Vein endothelial cell (primary cell): ENCODE data around the gene CDPF1. TPM values are rescaled to one million over a fixed set of nuclear protein-coding genes. Genes with fewer than 3 reads are reported as not detected.

Source experiments
- total RNA-seq: library from RNA; depleted of rRNA; stranded (reverse); fragments of >200 nt; gene quantifications from 2 replicates; pipeline ENCODE4 v1.2.3, GENCODE V29; 2012

The CDPF1 gene, protein sequence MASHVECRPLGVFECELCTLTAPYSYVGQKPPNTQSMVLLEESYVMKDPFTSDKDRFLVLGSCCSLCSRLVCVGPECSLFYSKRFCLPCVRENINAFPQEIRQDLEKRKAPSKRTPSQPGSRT
- total RNA-seq = 10.1 and 11.1 TPM in 2 replicates

DNA sequence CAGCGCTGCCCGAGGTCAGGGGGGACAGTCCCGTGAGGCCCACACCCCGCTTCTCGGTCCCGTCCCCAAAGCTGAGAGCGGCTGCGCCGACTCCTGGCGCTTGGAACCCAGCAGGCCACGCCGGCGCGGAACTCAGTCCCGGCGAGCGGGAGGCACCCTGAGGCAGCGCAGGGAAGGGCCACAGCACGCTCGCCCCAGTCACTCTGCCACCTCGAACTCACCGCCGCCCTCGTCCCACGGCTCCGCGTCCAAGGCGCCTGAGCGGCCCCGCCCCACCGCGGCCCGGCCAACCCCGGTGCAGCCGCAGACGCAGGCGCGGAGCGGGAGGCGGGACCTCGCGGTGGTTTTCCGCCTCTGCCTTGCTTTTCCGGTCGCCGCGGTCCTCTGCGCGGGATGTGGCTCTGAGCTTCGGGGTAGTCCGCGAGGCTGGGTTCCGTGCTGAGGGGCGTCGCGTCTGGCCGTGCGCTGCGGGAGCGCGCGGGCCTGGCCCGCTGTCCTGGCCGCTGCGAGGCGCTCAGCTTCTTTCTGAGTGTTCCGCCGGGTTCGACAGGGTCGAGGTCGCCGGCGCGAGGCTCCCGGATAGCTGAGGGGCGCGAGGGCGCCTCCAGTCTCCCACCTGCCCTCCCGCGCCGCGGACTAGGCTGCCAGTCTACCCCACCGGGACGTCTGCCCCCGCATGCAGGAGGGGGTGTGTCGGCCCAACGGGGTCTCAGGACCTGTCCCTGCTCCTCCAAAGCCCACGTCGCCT, at the start of gene CDPF1:
Gene CDPF1 (minus strand): TSS at position 259 of the 748 bp plus-strand sequence. CDS start 2,009 bp downstream, outside the sequence.

DNA sequence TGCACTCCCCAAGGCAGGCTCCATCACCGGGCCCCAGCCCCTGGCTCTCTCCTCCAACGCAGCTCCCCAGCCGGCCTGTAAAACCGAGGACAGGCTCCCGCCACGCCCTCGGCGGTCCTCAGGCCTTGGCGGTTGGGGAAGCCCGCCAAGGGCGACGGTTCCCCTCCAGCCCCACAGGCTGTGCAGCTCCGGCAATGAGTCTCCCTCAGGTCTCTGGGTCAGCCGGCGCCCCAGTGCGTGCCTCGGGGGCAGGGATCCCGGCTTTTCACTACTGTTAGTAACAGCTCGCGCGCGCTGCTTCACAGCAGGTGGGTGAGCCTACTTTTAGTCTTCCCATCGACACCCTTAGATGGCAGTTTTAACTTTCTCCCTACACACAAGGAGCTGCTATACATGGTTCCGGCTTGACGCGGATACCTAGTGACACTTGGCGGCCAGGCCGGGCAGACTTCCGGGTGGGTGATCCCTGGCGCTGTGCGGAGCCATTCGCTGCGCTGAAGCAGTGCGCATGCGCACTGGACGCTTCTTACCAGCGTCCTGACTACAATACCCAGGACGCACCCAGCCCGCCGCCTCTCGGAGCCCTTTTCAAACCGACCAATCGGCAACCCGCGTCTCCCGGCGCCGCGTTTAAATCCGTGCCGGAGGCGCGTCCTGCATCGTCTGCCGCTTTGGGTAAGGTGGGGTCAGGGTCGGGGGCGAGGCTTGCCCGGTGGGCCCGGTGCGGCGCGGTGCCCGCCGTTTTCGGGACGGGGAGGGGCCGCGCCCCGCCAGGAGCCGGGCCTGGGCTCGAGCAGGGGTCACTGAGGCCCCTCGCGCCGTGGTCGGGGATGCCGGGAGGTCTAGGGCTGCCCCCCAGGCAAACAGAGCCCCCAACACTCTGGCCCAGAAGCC, 46.4 kb upstream of the CDPF1 start, which contains the start of gene GTSE1:
Gene GTSE1 (plus strand): TSS at position 614 of the 894 bp plus-strand sequence. CDS start 531 bp downstream, outside the sequence.

DNA sequence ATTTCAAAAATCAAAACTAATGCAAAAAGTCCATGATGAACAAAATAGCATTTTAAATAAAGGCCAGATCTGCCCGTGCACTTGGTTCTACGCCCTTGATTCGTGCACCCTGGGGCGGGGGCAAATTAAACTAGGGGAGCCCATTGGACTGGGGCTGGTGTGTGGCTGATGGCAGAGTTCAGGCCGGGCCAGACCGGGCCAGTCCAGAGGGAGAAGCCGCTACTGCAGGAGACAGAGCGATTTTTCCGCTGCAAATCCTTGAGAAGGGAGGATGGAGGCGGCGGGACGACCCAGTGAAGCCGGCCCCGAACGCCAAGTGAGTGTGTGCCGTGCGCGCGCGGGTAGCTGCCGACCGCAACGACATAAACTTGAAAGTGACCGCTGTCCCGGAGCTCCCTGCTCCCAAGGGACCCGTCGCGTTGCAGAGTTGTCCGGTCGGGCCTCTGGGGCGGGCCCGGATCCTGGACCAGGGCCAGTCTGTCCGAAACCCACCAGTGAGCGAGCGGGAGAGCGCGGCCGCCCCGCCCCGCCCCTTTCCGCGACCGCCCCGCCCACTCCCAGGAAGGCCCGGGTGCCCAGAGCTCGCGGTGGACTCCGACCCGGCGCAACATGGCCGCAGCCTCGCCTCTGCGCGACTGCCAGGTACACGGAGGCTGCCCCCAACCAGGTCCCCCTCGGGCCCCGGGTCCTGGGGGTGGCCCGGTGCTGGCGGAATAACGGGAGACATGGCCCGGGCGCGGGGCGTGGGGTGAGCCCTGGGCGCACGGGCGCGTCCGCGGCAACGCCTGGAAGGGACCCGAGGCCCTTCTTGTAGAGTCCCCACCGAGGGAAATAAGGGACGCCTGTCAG, 17.6 kb upstream of the CDPF1 start, which contains the start of gene TTC38:
Gene TTC38 (plus strand): TSS at position 578 of the 849 bp plus-strand sequence. CDS start 32 bp downstream, at position 610.

DNA sequence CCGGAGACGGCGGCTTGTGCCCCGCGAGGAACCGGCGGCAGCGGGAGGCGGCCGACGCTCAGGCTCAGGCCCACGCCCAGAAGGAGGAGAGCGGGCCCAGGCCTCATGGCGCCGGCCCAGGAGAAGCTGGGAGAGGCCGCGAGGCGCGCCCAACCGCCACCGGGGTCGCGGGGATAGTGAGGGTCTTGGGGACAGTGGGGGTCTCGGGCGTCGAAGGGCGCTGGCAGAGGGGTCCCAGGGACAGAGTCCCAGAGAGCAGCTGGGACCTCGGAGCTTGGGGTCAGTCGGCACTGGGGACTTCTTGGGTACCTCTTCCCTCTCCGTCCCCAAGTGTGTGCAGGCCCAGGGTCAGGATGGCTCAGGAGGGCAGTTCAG, 13.1 kb upstream of the CDPF1 start, which contains the start of gene PKDREJ:
Gene PKDREJ (minus strand): TSS at position 128 of the 375 bp plus-strand sequence. CDS start 21 bp downstream, at position 107.

Other genes starting within 250 kb of the CDPF1 start
- gene PPARA, start 99.8 kb downstream of the CDPF1 start, total RNA-seq = 8.2 and 10.7 TPM in 2 replicates
- not detected in 2 replicates for gene PKDREJ, start 13.1 kb upstream of the CDPF1 start, total RNA-seq
- gene TTC38, start 17.7 kb upstream of the CDPF1 start, total RNA-seq = 27.8 and 45.9 TPM in 2 replicates
- gene GTSE1, start 46.6 kb upstream of the CDPF1 start, total RNA-seq = 8.8 and 15.7 TPM in 2 replicates
- 28.4 and 29.6 TPM in 2 replicates for gene TRMU, start 85.4 kb upstream of the CDPF1 start, total RNA-seq